HEK293 (cell line): ENCODE results near the gene RIT1.

ENCODE experiments used
- KLF8 ChIP-seq: fragments of 450-650 bp; formaldehyde crosslinking; IDR thresholded peaks from 2 replicates; pipeline ENCODE4 v1.5.1; 2016; ENCODE audit warnings: missing biosample characterization, missing genetic modification characterization
- MYNN ChIP-seq: fragments of 450-650 bp; formaldehyde crosslinking; IDR thresholded peaks from 2 replicates; pipeline ENCODE4 v1.5.1; 2016; ENCODE audit warnings: missing biosample characterization, missing genetic modification characterization, borderline replicate concordance
- PATZ1 ChIP-seq: fragments of 450-650 bp; formaldehyde crosslinking; IDR thresholded peaks from 2 replicates; pipeline ENCODE4 v1.5.1; 2016; ENCODE audit warnings: missing biosample characterization, missing genetic modification characterization
- SP7 ChIP-seq: fragments of 450-650 bp; formaldehyde crosslinking; IDR thresholded peaks from 2 replicates; pipeline ENCODE4 v1.5.1; 2016; ENCODE audit warnings: missing biosample characterization, missing genetic modification characterization
- TSHZ1 ChIP-seq: fragments of 450-650 bp; formaldehyde crosslinking; IDR thresholded peaks from 2 replicates; pipeline ENCODE4 v1.5.1; 2016; ENCODE audit warnings: missing biosample characterization, missing genetic modification characterization, borderline replicate concordance
- ZBTB20 ChIP-seq: fragments of 450-650 bp; formaldehyde crosslinking; IDR thresholded peaks from 2 replicates; pipeline ENCODE4 v1.5.1; 2016; ENCODE audit warnings: missing biosample characterization, missing genetic modification characterization
- ZNF133 ChIP-seq: fragments of 450-650 bp; formaldehyde crosslinking; IDR thresholded peaks from 2 replicates; pipeline ENCODE4 v1.5.1; 2016; ENCODE audit warnings: missing biosample characterization, missing genetic modification characterization
- ZNF19 ChIP-seq: fragments of 450-650 bp; formaldehyde crosslinking; IDR thresholded peaks from 2 replicates; pipeline ENCODE4; 2016; ENCODE audit warnings: missing biosample characterization, missing genetic modification characterization, low read depth
- ZNF610 ChIP-seq: fragments of 450-650 bp; formaldehyde crosslinking; IDR thresholded peaks from 2 replicates; pipeline ENCODE4 v1.5.1; 2016; ENCODE audit warnings: missing biosample characterization, missing genetic modification characterization, borderline replicate concordance
- ZNF629 ChIP-seq: fragments of 450-650 bp; formaldehyde crosslinking; IDR thresholded peaks from 2 replicates; pipeline ENCODE4 v1.5.1; 2017; ENCODE audit warnings: missing biosample characterization, missing genetic modification characterization
- ZNF707 ChIP-seq: fragments of 450-650 bp; formaldehyde crosslinking; IDR thresholded peaks from 2 replicates; pipeline ENCODE4 v1.5.1; 2016; ENCODE audit warnings: missing biosample characterization, missing genetic modification characterization
- ZNF792 ChIP-seq: fragments of 450-650 bp; formaldehyde crosslinking; IDR thresholded peaks from 2 replicates; pipeline ENCODE4 v1.5.1; 2016; ENCODE audit warnings: missing biosample characterization, missing genetic modification characterization
- ZXDB ChIP-seq: fragments of 450-650 bp; formaldehyde crosslinking; IDR thresholded peaks from 2 replicates; pipeline ENCODE4 v1.5.1; 2016; ENCODE audit warnings: missing biosample characterization, missing genetic modification characterization
- TF ChIP-seq, protein P1 (sequence below): fragments of 450-650 bp; formaldehyde crosslinking; conservative IDR thresholded peaks from 2 replicates; pipeline ENCODE4 v1.5.1; 2016; ENCODE audit warnings: low read depth, missing biosample characterization, missing genetic modification characterization
- TF ChIP-seq, protein P2 (sequence below): fragments of 450-650 bp; formaldehyde crosslinking; IDR thresholded peaks from 2 replicates; pipeline ENCODE4 v1.5.1; 2017; ENCODE audit warnings: missing biosample characterization, missing genetic modification characterization
- TF ChIP-seq, protein P3 (sequence below): fragments of 450-650 bp; formaldehyde crosslinking; IDR thresholded peaks from 2 replicates; pipeline ENCODE4 v1.5.1; 2016; ENCODE audit warnings: missing biosample characterization, missing genetic modification characterization
- TF ChIP-seq, protein P4 (sequence below): fragments of 450-650 bp; formaldehyde crosslinking; IDR thresholded peaks from 2 replicates; pipeline ENCODE4 v1.5.1; 2016; ENCODE audit warnings: missing biosample characterization, missing genetic modification characterization, borderline replicate concordance

Gene RIT1

GRCh38 chr1:155934097-155934935 lies 23.2 kb upstream of the RIT1 start, which contains the start of gene KHDC4 (continued):
- no peak for TF ChIP-seq TSHZ1 (tag by site-specific recombination)
- TF ChIP-seq, protein P1, sequence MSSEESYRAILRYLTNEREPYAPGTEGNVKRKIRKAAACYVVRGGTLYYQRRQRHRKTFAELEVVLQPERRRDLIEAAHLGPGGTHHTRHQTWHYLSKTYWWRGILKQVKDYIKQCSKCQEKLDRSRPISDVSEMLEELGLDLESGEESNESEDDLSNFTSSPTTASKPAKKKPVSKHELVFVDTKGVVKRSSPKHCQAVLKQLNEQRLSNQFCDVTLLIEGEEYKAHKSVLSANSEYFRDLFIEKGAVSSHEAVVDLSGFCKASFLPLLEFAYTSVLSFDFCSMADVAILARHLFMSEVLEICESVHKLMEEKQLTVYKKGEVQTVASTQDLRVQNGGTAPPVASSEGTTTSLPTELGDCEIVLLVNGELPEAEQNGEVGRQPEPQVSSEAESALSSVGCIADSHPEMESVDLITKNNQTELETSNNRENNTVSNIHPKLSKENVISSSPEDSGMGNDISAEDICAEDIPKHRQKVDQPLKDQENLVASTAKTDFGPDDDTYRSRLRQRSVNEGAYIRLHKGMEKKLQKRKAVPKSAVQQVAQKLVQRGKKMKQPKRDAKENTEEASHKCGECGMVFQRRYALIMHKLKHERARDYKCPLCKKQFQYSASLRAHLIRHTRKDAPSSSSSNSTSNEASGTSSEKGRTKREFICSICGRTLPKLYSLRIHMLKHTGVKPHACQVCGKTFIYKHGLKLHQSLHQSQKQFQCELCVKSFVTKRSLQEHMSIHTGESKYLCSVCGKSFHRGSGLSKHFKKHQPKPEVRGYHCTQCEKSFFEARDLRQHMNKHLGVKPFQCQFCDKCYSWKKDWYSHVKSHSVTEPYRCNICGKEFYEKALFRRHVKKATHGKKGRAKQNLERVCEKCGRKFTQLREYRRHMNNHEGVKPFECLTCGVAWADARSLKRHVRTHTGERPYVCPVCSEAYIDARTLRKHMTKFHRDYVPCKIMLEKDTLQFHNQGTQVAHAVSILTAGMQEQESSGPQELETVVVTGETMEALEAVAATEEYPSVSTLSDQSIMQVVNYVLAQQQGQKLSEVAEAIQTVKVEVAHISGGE (tag by site-specific recombination): peak; percentile 93
- peak; percentile 86 for TF ChIP-seq SP7 (tag by site-specific recombination)
- peak; percentile 70 for TF ChIP-seq KLF8 (tag by site-specific recombination)
- TF ChIP-seq PATZ1 (tag by site-specific recombination): peak; percentile 35; the same call in 1 of the 2 replicates
- TF ChIP-seq, protein P2, sequence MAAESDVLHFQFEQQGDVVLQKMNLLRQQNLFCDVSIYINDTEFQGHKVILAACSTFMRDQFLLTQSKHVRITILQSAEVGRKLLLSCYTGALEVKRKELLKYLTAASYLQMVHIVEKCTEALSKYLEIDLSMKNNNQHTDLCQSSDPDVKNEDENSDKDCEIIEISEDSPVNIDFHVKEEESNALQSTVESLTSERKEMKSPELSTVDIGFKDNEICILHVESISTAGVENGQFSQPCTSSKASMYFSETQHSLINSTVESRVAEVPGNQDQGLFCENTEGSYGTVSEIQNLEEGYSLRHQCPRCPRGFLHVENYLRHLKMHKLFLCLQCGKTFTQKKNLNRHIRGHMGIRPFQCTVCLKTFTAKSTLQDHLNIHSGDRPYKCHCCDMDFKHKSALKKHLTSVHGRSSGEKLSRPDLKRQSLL (tag by site-specific recombination): no peak; the same call in 1 of the 2 replicates
- peak; percentile 33; the same call in 1 of the 2 replicates for TF ChIP-seq ZNF610 (tag by site-specific recombination)
- TF ChIP-seq ZNF19 (tag by site-specific recombination): no peak
- TF ChIP-seq, protein P3, sequence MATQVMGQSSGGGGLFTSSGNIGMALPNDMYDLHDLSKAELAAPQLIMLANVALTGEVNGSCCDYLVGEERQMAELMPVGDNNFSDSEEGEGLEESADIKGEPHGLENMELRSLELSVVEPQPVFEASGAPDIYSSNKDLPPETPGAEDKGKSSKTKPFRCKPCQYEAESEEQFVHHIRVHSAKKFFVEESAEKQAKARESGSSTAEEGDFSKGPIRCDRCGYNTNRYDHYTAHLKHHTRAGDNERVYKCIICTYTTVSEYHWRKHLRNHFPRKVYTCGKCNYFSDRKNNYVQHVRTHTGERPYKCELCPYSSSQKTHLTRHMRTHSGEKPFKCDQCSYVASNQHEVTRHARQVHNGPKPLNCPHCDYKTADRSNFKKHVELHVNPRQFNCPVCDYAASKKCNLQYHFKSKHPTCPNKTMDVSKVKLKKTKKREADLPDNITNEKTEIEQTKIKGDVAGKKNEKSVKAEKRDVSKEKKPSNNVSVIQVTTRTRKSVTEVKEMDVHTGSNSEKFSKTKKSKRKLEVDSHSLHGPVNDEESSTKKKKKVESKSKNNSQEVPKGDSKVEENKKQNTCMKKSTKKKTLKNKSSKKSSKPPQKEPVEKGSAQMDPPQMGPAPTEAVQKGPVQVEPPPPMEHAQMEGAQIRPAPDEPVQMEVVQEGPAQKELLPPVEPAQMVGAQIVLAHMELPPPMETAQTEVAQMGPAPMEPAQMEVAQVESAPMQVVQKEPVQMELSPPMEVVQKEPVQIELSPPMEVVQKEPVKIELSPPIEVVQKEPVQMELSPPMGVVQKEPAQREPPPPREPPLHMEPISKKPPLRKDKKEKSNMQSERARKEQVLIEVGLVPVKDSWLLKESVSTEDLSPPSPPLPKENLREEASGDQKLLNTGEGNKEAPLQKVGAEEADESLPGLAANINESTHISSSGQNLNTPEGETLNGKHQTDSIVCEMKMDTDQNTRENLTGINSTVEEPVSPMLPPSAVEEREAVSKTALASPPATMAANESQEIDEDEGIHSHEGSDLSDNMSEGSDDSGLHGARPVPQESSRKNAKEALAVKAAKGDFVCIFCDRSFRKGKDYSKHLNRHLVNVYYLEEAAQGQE (tag by site-specific recombination): 0 out of 2 replicates have a peak, but pooled peaks have one; percentile 37
- TF ChIP-seq MYNN (tag by site-specific recombination): no peak
- no peak for TF ChIP-seq ZNF133 (tag by site-specific recombination)
- TF ChIP-seq ZXDB (tag by site-specific recombination): peak; percentile 95
- TF ChIP-seq, protein P4, sequence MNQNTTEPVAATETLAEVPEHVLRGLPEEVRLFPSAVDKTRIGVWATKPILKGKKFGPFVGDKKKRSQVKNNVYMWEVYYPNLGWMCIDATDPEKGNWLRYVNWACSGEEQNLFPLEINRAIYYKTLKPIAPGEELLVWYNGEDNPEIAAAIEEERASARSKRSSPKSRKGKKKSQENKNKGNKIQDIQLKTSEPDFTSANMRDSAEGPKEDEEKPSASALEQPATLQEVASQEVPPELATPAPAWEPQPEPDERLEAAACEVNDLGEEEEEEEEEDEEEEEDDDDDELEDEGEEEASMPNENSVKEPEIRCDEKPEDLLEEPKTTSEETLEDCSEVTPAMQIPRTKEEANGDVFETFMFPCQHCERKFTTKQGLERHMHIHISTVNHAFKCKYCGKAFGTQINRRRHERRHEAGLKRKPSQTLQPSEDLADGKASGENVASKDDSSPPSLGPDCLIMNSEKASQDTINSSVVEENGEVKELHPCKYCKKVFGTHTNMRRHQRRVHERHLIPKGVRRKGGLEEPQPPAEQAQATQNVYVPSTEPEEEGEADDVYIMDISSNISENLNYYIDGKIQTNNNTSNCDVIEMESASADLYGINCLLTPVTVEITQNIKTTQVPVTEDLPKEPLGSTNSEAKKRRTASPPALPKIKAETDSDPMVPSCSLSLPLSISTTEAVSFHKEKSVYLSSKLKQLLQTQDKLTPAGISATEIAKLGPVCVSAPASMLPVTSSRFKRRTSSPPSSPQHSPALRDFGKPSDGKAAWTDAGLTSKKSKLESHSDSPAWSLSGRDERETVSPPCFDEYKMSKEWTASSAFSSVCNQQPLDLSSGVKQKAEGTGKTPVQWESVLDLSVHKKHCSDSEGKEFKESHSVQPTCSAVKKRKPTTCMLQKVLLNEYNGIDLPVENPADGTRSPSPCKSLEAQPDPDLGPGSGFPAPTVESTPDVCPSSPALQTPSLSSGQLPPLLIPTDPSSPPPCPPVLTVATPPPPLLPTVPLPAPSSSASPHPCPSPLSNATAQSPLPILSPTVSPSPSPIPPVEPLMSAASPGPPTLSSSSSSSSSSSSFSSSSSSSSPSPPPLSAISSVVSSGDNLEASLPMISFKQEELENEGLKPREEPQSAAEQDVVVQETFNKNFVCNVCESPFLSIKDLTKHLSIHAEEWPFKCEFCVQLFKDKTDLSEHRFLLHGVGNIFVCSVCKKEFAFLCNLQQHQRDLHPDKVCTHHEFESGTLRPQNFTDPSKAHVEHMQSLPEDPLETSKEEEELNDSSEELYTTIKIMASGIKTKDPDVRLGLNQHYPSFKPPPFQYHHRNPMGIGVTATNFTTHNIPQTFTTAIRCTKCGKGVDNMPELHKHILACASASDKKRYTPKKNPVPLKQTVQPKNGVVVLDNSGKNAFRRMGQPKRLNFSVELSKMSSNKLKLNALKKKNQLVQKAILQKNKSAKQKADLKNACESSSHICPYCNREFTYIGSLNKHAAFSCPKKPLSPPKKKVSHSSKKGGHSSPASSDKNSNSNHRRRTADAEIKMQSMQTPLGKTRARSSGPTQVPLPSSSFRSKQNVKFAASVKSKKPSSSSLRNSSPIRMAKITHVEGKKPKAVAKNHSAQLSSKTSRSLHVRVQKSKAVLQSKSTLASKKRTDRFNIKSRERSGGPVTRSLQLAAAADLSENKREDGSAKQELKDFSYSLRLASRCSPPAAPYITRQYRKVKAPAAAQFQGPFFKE (tag by site-specific recombination): no peak
- peak; percentile 62 for TF ChIP-seq ZBTB20
- TF ChIP-seq ZNF707 (tag by site-specific recombination): no peak
- TF ChIP-seq ZNF792 (tag by site-specific recombination): 0 out of 2 replicates have a peak, but pooled peaks have one; percentile 23
- peak; percentile 94 for TF ChIP-seq ZNF629 (tag by site-specific recombination)
